ENCODE measurements around the gene DLX1.
A peak's percentile ranks its signal among the peaks of the same experiment; 100 is the strongest.
"Not testable (repeated sequence)": the region's sequence is repeated elsewhere in the genome, so short reads cannot be mapped to it uniquely, and the experiment has no call there.

DLX1 gene

DNA sequence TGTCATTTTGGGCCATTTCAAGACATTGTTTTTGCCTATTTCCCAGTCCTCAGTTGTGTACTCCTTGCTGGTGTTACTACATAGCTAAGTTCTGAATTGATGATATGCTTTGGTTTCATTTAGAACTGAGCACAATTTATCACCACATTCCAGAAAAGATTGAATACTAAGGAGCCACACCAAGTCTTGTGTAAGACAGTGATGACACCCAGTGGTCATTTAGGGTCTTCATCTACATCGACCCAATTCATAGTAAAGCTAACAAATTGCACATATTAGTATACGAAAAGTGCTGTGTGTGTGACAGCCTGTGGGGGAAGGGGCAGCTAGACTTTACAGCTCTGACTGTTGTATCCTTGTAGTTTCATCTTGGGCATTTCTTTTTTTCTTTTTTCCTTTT is 28.3 kb downstream of the DLX1 start:
- in situ Hi-C loops (cut with MboI; ENCODE audit: low sequenced_read_pairs, unreplicated experiment), result loop anchor here (10.0 to 25.0 kb wide), 2 partner anchors 529 to 1176 kb away; partner anchors contain the start of gene GORASP2
- peak; percentile 27 for DNase-seq (ENCODE audit: low spot score)

DNA sequence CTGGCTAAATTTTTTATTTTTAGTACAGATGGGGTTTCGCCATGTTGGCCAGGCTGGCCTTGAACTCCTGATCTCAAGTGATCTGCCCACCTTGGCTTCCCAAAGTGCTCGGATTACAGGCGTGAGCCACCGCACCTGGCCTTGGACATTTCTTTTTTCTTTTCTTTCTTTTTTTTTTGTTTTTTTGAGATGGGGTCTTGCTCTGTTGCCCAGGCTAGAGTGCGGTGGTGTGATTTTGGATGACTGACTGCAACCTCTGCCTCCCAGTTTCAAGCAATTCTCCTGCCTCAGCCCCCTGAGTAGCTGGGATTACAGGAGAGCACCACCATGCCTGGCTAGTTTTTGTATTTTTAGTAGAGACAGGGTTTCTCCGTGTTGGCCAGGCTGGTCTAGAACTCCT is 28.9 kb downstream of the DLX1 start:
- in situ Hi-C loops (cut with MboI; ENCODE audit: low sequenced_read_pairs, unreplicated experiment), result loop anchor here (10.0 to 25.0 kb wide), 2 partner anchors 529 to 1177 kb away; partner anchors contain the start of gene GORASP2
- not testable (repeated sequence) for DNase-seq (ENCODE audit: low spot score)

More for the DNA sequence above, 28.3 kb downstream of the DLX1 start:
- TF ChIP-seq, protein P1, sequence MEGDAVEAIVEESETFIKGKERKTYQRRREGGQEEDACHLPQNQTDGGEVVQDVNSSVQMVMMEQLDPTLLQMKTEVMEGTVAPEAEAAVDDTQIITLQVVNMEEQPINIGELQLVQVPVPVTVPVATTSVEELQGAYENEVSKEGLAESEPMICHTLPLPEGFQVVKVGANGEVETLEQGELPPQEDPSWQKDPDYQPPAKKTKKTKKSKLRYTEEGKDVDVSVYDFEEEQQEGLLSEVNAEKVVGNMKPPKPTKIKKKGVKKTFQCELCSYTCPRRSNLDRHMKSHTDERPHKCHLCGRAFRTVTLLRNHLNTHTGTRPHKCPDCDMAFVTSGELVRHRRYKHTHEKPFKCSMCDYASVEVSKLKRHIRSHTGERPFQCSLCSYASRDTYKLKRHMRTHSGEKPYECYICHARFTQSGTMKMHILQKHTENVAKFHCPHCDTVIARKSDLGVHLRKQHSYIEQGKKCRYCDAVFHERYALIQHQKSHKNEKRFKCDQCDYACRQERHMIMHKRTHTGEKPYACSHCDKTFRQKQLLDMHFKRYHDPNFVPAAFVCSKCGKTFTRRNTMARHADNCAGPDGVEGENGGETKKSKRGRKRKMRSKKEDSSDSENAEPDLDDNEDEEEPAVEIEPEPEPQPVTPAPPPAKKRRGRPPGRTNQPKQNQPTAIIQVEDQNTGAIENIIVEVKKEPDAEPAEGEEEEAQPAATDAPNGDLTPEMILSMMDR (IDR thresholded peaks at IDR 0.05; ENCODE audit: borderline replicate concordance, control extremely low read depth, extremely low read depth, insufficient read depth, missing control alignments), result peak; percentile 14

DNA sequence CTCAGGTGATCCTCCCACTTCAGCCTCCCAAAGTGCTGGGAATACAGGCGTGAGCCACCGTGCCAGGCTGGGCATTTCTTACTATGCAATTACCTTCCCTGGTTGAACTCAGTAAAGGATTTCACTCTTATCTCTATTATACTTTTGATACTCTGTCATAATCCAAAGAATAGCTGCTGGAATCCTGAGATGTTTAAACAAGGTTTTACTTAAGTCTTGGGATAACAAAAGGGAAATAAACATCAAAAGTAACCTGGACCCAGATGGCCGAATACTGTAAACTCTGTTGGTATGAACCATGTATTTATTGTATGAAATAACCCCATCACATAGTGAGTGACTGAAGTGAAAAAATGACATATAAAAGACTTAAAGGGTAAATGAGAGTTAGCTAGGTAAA is 29.3 kb downstream of the DLX1 start:
- no peak for DNase-seq (ENCODE audit: low spot score)
- in situ Hi-C loops (cut with MboI; ENCODE audit: low sequenced_read_pairs, unreplicated experiment), result loop anchor here (10.0 to 25.0 kb wide), 2 partner anchors 530 to 1177 kb away; partner anchors contain the start of gene GORASP2
- TF ChIP-seq, protein P1 (IDR thresholded peaks at IDR 0.05; ENCODE audit: borderline replicate concordance, control extremely low read depth, extremely low read depth, insufficient read depth, missing control alignments), result no peak

DNA sequence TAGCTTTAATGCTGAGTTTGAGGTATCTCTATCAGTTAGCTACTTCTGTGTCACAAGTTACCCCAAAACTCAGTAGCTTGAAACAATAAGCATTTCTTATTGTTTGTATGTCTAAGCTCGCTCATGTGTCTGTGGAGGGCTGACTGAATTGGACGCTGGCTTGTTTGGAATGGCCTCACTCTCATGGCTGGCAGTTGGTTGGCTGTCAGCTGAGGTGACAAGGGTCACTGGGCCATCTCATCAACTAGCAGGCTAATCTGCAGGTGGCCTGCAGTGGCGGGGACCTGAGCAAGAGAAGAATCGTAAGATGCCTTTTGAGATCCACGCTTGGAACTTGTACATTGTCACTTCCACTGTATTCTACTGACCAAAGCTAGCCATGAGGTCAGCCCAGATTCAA is 30.8 kb downstream of the DLX1 start:
- in situ Hi-C loops (cut with MboI; ENCODE audit: low sequenced_read_pairs, unreplicated experiment), result loop anchor here (10.0 to 25.0 kb wide), 2 partner anchors 531 to 1179 kb away; partner anchors contain the start of gene GORASP2
- no peak for DNase-seq (ENCODE audit: low spot score)

DNA sequence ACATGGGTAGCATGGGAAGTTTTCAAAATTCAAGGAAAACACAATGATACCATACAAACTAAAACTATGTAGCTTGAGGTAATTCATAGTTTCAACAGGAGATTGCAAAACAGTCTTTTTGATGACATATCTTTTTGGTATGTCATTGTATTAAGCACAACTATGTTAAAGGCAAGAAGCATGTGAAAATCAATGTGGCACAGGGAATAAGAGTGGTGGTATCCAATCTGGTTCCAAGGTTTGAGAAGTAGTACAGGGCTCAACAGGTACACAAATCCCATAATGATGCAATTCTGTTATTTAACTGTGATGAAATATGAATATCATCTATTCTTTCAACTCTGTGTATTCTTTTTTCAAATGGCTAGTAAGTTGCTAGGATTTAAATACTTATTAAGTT is 33.8 kb downstream of the DLX1 start:
- DNase-seq (ENCODE audit: low spot score), result no peak
- TF ChIP-seq, protein P1 (IDR thresholded peaks at IDR 0.05; ENCODE audit: borderline replicate concordance, control extremely low read depth, extremely low read depth, insufficient read depth, missing control alignments), result no peak
- in situ Hi-C loops (cut with MboI; ENCODE audit: low sequenced_read_pairs, unreplicated experiment), result loop anchor here (10.0 to 25.0 kb wide), 2 partner anchors 534 to 1182 kb away; partner anchors contain the start of gene GORASP2

More for the DNA sequence above, 30.8 kb downstream of the DLX1 start:
- TF ChIP-seq, protein P1 (IDR thresholded peaks at IDR 0.05; ENCODE audit: borderline replicate concordance, control extremely low read depth, extremely low read depth, insufficient read depth, missing control alignments), result no peak

DNA sequence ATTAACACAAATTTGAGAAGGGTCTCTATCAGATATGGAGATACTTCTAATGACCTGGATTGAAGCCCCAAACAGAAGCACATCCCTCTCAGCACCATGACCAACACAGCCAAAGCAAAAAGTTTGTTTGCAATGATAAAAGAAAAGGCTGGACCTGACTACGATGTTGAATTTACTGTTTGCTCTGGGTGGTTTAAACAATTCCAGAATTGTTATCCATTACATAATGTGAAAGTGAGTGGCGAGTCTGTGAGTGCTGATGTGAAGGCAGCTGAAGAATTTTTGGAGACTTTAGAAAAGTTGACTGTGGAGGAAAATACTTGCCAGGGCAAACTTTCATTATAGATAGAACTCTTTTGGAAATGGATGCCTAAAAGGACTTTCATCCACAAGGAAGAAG is 34.8 kb downstream of the DLX1 start:
- TF ChIP-seq, protein P1 (IDR thresholded peaks at IDR 0.05; ENCODE audit: borderline replicate concordance, control extremely low read depth, extremely low read depth, insufficient read depth, missing control alignments), result no peak
- in situ Hi-C loops (cut with MboI; ENCODE audit: low sequenced_read_pairs, unreplicated experiment), result loop anchor here (25.0 kb wide), 1 partner anchor 1183 kb away; the partner anchor contains the start of gene GORASP2
- DNase-seq (ENCODE audit: low spot score), result no peak

DNA sequence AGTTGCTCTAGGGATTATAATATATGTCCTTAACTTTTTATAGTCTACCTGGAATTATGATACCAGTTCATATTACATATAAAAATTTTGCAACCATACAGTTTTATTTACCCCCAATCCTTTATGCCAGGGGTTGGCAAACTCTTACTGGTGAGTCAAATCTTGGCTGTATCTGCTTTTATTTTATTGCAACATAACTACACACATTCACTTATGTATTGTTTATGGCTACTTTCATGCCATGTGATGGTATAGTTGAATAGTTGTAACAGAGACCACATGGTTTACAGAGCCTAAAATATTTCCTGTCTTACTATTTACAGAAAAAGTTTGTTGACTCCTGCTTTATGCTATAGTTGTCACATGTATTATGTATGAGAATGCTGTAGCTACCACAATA is 43.2 kb downstream of the DLX1 start:
- in situ Hi-C loops (cut with MboI; ENCODE audit: low sequenced_read_pairs, unreplicated experiment), result no loop called here
- no peak for DNase-seq (ENCODE audit: low spot score)

More for the DNA sequence above, 43.2 kb downstream of the DLX1 start:
- TF ChIP-seq, protein P1 (IDR thresholded peaks at IDR 0.05; ENCODE audit: borderline replicate concordance, control extremely low read depth, extremely low read depth, insufficient read depth, missing control alignments), result no peak
